Stimulated activated CD4-positive, alpha-beta T cell treated with anti-CD3 and anti-CD28 coated beads, Interleukin-15, amount 100 ng/mL, for 1 hour (primary cell): ENCODE results near the gene NPR1.
"Not testable (repeated sequence)": the region's sequence is repeated elsewhere in the genome, so short reads cannot be mapped to it uniquely, and the experiment has no call there.

Experiments
- DNase-seq, 2 donors: peaks; one replicate each; pipeline ENCODE4 v3.0.0-alpha.2; 2020; ENCODE audit warnings: low read depth in 1 of 2, low spot score in 1 of 2

The NPR1 gene

DNA sequence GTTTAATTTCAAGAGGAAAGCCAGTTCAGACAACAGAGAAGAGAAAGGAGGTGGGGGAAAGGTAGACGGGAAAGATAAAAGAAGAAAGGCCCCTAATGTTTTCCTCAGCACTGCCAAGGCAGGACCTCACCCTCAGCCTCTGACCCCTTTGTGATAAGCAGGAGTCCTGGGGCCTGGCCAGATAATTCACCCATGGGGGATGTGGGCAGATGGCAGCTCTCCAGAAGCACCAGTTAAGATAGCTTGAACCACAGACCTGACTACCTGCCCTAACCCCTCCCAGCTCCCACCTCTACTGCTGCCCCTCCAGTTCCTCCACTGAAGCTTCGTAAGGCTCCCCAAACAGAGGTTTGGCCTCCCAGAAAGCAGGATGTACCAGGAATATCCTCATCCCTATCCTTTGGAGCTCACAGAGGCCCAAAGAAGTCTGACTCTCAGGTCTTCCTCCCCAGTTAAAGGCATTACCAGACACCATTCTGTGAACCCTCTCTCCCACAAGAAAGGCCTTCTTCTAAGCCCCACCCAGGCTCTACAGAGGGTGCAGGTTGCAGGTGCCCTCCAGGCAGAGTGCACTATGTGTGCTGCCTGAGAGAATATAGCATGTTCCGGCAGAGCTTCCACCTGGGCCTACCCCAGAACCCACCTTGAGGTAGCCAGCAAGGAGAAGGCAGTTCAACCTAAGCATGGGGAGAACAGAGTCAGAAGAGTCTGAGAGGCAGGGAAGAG is 29.2 kb upstream of the NPR1 start:
- no peak for DNase-seq

DNA sequence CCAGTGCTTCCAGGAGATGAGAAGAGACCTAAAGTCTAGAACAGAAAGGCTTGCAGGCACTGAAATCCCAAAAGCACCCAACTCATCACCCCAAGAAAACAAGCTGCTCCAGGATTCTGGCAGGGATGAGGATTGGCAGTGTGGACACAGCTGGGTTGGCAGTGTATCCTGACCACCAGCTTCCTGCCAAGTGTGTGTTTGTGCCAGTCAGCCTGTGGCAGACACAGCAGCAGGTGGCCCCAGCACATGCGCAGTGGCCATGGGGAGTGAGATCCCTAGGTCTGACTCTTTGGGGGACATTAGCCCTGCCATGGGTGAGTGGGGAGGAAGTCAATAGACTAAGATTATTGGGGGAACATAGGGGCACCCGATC is 28.6 kb upstream of the NPR1 start:
- DNase-seq = no peak

- no peak for DNase-seq
These were observed 26.7 kb upstream of the NPR1 start for GRCh38 chr1:153651771-153652170.

- no peak for DNase-seq
These were observed 25.5 kb upstream of the NPR1 start for GRCh38 chr1:153652805-153653500.

- no peak for DNase-seq
These were observed 23.2 kb upstream of the NPR1 start for GRCh38 chr1:153655333-153655732.

- peak; percentile 74 to 84 for DNase-seq
These were observed 19.9 kb upstream of the NPR1 start, which contains the start of gene SNAPIN for GRCh38 chr1:153658400-153659174. TSS of gene SNAPIN (plus strand) at chr1:153658703. CDS start at chr1:153658744, 41 bp downstream.

DNA sequence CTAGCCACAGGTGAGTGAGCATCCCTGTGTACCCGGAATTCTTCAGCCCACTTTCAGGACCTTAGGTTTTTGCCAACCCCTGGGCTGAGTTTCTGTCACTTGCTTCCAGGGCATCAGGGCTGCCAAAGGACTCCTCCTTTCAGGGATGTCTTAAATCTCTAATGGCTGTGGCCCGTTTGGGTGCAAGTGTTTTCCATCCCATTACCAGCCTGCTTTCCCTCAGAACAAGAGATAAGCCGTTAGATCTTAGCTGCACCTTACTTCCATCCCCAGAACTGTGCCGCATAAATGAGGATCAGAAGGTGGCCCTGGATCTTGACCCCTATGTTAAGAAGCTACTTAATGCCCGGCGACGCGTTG is 19.3 kb upstream of the NPR1 start:
- no peak for DNase-seq

DNA sequence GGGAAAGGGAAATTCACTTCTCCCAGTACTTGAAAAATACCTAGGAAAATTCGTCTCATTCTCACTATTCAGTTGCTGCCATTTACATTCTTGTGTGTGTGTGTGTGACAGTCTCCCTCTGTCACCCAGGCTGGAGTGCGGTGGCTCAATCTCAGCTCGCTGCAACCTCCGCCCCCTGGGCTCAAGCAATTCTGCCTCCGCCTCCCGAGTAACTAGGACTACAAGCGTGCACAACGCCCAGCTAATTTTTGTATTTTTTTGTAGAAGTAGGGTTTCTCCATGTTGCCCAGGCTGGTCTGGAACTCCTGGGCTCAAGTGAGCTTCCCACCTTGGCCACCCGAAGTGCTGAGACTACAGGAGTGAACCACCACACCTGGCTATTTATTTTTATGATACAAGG is 18.8 kb upstream of the NPR1 start:
- DNase-seq = no peak

GRCh38 chr1:153661111-153661708 is 17.3 kb upstream of the NPR1 start:
- DNase-seq = no peak

DNA sequence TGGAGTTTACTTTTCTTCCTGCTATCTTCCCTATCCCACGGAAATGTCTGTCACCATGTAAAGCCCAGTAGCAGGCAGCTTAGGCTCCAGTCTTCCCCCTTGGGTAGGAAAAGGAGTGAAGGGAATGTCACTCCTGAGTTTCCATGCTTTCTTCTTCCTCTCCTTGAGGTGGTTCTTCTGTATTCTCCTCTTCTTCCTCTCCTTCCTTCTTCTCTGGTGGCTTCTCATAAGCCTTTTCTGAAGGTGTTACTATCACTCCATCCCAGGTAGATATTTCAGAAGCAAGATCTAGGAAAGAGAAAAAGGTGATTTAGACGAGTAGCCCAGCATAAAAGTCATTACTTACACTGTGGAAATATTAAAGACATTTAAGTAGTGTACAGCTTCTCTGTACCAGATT is 16.2 kb upstream of the NPR1 start:
- DNase-seq = no peak

DNA sequence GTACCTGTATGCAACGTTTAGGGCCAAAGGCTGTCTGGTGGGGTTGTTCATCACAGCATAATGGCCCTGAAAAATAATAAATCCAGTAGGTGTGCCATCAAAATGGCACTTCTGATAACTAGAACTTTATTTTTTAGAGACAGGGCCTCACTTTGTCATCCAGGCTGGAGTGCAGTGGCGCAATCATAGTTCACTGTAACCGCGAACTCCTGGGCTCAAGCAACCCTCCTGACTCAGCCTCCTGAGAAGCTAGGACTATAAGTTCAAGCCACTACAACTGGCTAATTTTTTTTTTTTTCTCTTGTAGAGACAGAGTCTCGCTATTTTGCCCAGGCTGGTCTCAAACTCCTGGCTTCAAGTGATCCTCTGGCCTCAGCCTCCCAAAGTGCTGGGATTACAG is 15.3 kb upstream of the NPR1 start:
- no peak for DNase-seq

- no peak for DNase-seq
These were observed 11.0 kb upstream of the NPR1 start for GRCh38 chr1:153667439-153667838.

GRCh38 chr1:153668672-153669071 is 9.8 kb upstream of the NPR1 start:
- DNase-seq = not testable (repeated sequence)

GRCh38 chr1:153669606-153670005 is 8.9 kb upstream of the NPR1 start:
- DNase-seq = no peak

GRCh38 chr1:153670257-153670858 is 8.1 kb upstream of the NPR1 start:
- no peak for DNase-seq

DNA sequence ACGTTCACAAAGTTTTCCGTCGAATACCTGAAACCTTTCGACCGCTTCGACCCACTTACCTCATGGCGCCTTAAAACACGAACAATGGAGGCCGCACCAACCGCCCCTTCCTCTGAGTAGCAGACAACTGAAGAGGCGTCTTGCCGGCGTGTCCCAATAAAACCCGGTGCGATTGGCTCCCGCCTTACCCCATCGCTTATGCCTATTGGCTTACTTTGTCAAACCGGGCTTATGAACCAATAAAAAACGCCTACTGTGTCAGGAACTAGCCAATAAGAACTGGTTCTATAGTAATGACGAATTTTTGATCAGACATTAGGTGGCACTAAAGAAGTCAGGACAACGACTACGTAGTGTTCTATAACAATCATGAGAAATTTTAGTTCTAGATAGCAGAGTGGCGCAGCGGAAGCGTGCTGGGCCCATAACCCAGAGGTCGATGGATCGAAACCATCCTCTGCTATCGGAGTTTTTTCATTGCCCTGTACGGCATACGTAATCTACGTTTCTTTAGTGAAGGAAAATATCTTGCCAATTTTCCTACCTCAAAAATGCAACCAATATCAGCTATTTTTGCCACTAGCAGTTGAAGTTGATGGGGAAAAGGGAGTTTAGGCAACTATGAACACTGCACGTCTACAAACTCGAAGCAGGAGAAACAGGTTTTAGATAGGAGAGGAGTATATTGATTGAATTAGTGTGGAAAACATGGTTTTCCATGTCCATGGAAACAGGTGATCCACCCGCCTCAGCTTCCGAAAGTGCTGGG is 7.4 kb upstream of the NPR1 start, which contains the start of gene ILF2:
TSS of gene ILF2 (minus strand) at position 135 of the 769 bp plus-strand sequence. CDS start at position 64, 71 bp downstream.
- peak; percentile 92 for DNase-seq

GRCh38 chr1:153671628-153672353 is 6.7 kb upstream of the NPR1 start:
- peak in 1 of 2 donors; percentile 37 for DNase-seq

- DNase-seq = no peak
These were observed 5.0 kb upstream of the NPR1 start for GRCh38 chr1:153673511-153673910.

- DNase-seq = peak in 1 of 2 donors; percentile 13
These were observed 570 bp upstream of the NPR1 start for GRCh38 chr1:153677718-153678518.
